ENCODE data around the gene FBN3.

The FBN3 gene

GRCh38 chr19:8087876-8088275 lies 61.5 kb downstream of the FBN3 start:
- DNase-seq, result no peak

GRCh38 chr19:8086849-8087248 lies 62.5 kb downstream of the FBN3 start:
- DNase-seq, result no peak

- DNase-seq, result peak; percentile 35
Observed at GRCh38 chr19:8085598-8086408, 63.6 kb downstream of the FBN3 start.

- no peak for DNase-seq
Observed at GRCh38 chr19:8084152-8084551, 65.2 kb downstream of the FBN3 start.

- DNase-seq, result no peak
Observed at GRCh38 chr19:8083141-8083540, 66.3 kb downstream of the FBN3 start.

GRCh38 chr19:8081569-8082550 lies 67.5 kb downstream of the FBN3 start:
- DNase-seq, result no peak

GRCh38 chr19:8080832-8081231 lies 68.6 kb downstream of the FBN3 start:
- DNase-seq, result no peak

GRCh38 chr19:8079988-8080387 lies 69.4 kb downstream of the FBN3 start:
- no peak for DNase-seq

GRCh38 chr19:8075158-8076074 lies 74.0 kb downstream of the FBN3 start:
- no peak for DNase-seq

GRCh38 chr19:8074501-8074900 lies 74.9 kb downstream of the FBN3 start:
- no peak for DNase-seq

GRCh38 chr19:8071912-8072311 lies 77.5 kb downstream of the FBN3 start:
- no peak for DNase-seq

GRCh38 chr19:8069096-8069973 lies 80.1 kb downstream of the FBN3 start:
- DNase-seq, result no peak

- no peak for DNase-seq
Observed at GRCh38 chr19:8065875-8066261, 83.5 kb downstream of the FBN3 start.

GRCh38 chr19:8064911-8065874 lies 84.2 kb downstream of the FBN3 start:
- no peak for DNase-seq

- DNase-seq, result no peak
Observed at GRCh38 chr19:8057545-8058270, 91.7 kb downstream of the FBN3 start.

- no peak for DNase-seq
Observed at GRCh38 chr19:8056533-8056932, 92.9 kb downstream of the FBN3 start.

- no peak for DNase-seq
Observed at GRCh38 chr19:8054169-8054568, 95.2 kb downstream of the FBN3 start.

- no peak for DNase-seq
Observed at GRCh38 chr19:8052464-8052859, 96.9 kb downstream of the FBN3 start, which contains the start of gene CCL25. Gene CCL25 (plus strand): TSS chr19:8052760. CDS start chr19:8053050, 290 bp downstream.

- DNase-seq, result peak; percentile 61
Observed at GRCh38 chr19:8050274-8051096, 98.9 kb downstream of the FBN3 start.

Measured in 8988T (cell line).